ENCODE measurements around the gene SFSWAP. TPM values are rescaled to one million over a fixed set of nuclear protein-coding genes. Genes with fewer than 3 reads are reported as not detected.
"Not testable (repeated sequence)": the region's sequence is repeated elsewhere in the genome, so short reads cannot be mapped to it uniquely, and the experiment has no call there.

SFSWAP gene
- total RNA-seq, 1 donor from 2014 or later = 14.5 TPM

- not testable (repeated sequence) for DNase-seq (ENCODE audit: low read depth in 2 of 2)
Observed at GRCh38 chr12:131679186-131679585, 31.7 kb upstream of the SFSWAP start.

GRCh38 chr12:131679816-131680215 lies 31.1 kb upstream of the SFSWAP start:
- not testable (repeated sequence) for DNase-seq (ENCODE audit: low read depth in 2 of 2)

GRCh38 chr12:131680392-131681256 lies 30.3 kb upstream of the SFSWAP start:
- not testable (repeated sequence) for DNase-seq (ENCODE audit: low read depth in 2 of 2)

DNA sequence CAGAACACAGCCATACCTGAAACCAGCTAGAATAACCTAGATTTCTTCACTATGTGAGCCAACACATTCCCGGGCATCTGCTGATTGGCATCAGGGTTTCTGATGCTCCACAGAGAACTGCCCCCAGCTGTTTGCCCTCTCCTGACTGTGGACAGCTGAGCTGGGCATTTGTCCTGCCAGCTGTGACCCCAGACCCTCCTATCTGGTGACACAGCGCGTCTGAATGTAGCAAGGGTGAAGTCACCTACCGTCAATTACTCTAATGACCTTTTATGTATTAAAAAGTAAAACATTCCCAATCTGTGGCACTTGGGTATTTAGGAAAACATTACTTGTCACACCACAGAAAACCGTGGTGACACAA lies 29.7 kb upstream of the SFSWAP start:
- no peak for DNase-seq (ENCODE audit: low read depth in 2 of 2)

DNA sequence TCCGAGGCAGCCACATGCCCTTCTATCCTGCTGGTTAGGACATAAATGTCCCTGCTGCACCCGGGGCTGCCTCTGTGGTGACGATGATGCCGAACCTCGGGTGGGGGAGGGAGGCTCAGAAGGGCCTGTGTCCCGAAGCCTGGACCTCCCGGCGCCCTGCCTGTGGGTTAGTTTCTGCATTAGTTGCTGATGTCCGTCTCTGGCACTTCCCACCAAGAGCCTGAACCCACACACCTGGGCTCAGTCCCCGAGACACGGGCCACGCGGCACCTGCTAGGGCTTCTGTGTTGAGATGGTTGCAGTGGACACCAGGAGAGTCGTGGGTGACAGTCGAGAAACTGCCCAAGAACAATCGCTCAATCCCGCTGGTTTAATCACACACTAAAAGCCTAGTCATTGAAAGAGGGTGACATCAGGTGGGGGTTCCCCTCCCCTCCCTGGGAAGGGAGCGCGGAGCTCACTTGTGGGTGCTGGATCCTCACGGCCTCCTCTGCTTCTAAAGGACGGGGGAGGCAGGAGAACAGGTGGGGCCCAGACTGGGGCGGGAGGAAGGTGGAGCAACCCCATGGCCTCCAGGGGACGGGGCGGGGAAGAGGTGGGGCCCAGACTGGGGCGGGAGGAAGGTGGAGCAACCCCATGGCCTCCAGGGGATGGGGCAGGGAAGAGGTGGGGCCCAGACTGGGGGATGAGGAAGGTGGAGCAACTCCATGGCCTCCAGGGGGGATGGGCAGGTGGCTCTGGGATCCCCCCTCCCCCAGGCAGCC lies 29.0 kb upstream of the SFSWAP start:
- not testable (repeated sequence) for DNase-seq (ENCODE audit: low read depth in 2 of 2)

- DNase-seq (ENCODE audit: low read depth in 2 of 2) = no peak
Observed at GRCh38 chr12:131682510-131682895, 28.4 kb upstream of the SFSWAP start.

- DNase-seq (ENCODE audit: low read depth in 2 of 2) = no peak
Observed at GRCh38 chr12:131683266-131684014, 27.4 kb upstream of the SFSWAP start.

DNA sequence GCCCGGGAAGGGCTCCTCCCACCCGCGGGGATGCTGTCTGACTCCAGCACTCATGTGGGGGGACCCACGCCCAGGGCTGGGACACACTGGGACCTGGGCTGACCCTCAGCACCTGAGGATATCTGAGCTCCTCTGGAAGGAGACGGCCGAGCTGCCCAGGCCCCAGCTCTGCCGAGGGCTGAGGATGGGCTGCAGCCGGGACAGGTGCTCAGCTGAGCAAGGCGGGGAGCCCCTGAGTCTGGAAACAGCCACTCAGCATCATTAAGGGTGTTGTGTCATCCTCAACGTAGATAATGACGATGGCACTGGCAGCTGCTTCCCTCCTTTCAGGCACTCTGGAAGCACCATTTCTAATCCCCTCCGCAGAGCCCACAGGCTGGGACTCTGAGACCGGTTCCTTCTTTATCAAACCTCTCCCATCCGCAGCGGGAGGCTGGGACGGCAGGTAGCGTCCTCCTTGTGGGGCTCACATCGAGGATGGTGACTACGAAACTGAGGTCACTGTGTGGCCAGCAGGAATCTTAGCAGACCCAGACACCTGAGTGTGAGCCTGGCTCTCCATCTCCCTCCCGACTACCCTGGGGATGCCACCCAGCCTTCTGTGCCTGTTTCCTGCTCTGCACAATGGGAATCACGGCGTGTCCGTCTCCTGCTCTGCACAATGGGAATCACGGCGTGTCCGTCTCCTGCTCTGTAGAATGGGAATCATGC lies 26.7 kb upstream of the SFSWAP start:
- DNase-seq (ENCODE audit: low read depth in 2 of 2) = no peak

- no peak for DNase-seq (ENCODE audit: low read depth in 2 of 2)
Observed at GRCh38 chr12:131687346-131688125, 23.4 kb upstream of the SFSWAP start.

- DNase-seq (ENCODE audit: low read depth in 2 of 2) = no peak
Observed at GRCh38 chr12:131688131-131688844, 22.6 kb upstream of the SFSWAP start.

- no peak for DNase-seq (ENCODE audit: low read depth in 2 of 2)
Observed at GRCh38 chr12:131688845-131689154, 22.1 kb upstream of the SFSWAP start.

GRCh38 chr12:131690320-131690719 lies 20.6 kb upstream of the SFSWAP start:
- DNase-seq (ENCODE audit: low read depth in 2 of 2) = no peak

DNA sequence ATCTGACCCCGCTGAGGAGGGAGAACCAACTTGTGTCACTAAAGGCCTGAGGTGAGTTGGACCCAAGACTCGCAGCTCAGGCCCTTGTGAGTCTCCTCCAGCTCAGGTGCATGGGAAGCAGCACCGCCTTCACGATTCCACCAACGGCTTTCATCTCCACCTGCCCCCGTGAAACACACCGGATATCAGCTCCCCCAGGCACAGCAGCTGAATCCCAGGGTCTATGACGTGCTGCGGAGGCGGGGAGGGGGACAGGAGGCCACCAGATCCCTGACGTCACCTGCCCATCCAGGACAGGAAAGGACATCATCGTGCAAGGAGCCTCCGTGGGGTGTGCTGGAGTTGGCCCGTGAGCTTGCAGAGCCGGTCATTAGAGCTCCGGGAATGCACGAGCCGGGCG lies 18.5 kb upstream of the SFSWAP start:
- no peak for DNase-seq (ENCODE audit: low read depth in 2 of 2)

- DNase-seq (ENCODE audit: low read depth in 2 of 2) = no peak
Observed at GRCh38 chr12:131693149-131693548, 17.7 kb upstream of the SFSWAP start.

DNA sequence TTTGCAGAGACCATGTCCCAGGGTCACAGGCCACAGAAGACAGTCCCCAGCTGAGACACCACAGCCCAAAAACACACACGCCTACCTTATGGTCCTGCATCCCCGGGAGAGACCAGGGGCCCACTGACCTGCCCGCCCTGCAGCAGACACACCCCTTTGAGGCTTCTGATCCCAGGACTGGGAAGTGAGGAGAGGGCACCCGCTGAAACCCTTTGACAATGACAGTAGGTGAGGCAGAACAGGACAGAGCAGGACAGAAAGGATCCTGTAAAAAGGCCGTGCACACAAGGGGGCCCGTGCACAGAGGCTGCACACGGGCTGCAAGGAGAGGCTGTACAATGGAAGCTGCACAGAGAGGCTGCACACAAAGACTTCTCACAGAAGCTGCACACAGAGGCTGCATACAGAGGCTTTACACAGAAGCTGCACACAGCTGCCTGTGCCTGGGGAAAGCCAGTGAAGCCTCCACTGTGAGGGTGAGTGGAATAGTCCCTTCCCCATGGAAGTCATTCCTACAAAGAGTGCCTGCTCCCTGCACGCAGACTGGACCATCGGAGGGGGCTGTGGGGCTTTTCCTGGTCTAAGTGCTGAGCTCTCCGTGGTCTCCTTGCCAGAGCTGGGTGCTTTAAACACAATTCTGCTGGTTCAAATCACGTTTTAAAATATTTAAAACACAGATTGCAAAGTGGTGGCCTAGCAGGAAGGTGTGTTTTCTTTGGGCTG lies 16.6 kb upstream of the SFSWAP start:
- no peak for DNase-seq (ENCODE audit: low read depth in 2 of 2)

DNA sequence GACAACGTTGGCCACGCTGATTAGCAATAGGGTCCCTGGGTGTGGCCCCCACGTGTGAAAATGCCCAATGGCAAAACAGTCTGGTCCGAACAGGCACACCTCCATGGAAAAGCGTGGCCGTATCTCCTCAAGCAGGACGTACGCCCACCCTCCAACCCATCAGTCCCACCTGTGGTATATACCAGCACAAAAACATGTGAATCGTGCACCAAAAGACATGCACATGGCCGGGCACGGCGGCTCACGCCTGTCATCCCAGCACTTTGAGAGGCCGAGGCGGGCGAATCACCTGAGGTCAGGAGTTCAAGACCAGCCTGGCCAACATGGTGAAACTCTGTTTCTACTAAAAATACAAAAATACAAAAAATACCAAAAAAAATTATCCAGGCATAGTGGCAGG lies 14.9 kb upstream of the SFSWAP start:
- DNase-seq (ENCODE audit: low read depth in 2 of 2) = no peak

DNA sequence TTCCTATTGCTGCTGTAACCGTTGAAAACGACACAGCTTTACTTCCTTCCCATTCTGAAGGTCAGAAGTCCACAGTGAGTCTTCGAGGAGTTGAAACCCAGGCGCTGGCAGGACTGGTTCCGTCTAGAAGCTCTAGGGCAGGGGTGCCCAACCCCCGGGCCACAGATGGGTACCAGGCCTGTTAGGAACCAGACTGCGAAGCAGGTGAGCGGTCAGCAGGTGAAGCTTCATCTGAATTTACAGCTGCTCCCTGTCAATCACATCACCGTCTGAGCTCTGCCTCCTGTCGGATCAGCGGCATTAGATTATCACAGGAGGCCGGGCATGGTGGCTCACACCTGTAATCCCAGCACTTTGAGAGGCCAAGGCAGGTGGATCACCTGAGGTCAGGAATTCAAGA lies 12.6 kb upstream of the SFSWAP start:
- no peak for DNase-seq (ENCODE audit: low read depth in 2 of 2)

DNA sequence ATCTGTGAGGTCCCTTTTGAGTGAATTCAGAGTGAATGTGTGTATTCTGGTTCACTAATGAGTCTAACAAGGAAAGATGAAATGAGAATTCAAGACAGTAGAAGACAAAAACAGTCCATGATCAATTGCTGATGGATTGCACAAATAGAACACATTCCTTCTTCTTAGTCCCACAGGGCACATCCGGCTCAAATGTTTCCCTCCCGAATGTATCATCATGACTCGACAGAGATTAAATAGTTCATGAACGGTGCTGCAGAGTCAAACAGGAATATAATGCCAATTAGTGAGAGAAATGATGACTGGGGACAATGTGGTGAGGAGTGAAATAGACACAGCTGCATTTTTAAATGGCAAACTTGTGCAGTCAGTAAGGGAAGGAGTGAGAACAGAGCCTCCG lies 11.5 kb upstream of the SFSWAP start:
- no peak for DNase-seq (ENCODE audit: low read depth in 2 of 2)

GRCh38 chr12:131700271-131700670 lies 10.6 kb upstream of the SFSWAP start:
- DNase-seq (ENCODE audit: low read depth in 2 of 2) = no peak
